Amniotic stem cell (primary cell): ENCODE data around the gene AFTPH.

ENCODE experiments used
- DNase-seq: peaks from one replicate; lab custom pipeline; 2025; lab: John Stamatoyannopoulos, UW

Gene AFTPH

GRCh38 chr2:64523666-64524603 lies at the start of gene AFTPH:
AFTPH (plus strand) TSS chr2:64524328; CDS start chr2:64551475, 27,147 bp downstream.
- DNase-seq: peak; percentile 89

DNA sequence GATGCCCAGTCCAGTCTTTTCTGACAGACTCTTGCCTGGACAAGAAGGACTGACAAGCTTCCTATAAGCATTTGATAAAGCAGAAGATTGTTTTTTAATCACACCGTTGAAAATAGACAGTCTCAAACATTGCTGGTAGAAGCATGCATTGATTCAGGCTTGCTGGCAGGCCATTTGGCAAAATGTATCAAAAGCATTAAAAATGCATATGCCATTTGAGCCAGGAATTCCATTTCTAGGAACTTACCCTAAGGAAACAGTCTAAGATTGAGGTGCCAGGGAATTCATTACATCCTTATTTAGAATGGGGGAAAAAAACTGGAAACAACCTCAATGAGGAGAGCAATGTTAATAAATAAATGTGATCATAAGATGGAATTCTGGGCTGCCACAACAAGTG lies 49.5 kb upstream of the AFTPH start:
- no peak for DNase-seq

DNA sequence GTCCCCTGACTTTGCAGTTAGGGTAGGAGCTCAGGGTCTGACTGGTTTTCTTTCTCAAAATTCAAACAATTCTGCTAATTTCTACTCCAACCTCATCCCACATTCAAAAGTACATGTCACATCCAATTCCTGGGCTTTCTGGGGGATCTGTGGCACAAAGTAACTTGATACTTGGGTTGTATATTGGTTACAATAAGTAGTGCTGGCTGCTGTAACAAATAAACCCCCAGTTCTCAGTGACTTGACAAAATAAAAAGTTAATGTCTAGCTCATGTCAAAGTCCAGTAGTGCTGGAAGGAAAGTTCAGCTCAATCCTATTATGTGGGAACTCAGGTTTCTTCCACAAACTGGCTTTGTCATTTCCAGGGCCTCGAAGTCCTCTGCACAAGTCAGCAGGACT lies 47.1 kb upstream of the AFTPH start:
- DNase-seq: no peak

GRCh38 chr2:64477979-64478378 lies 46.1 kb upstream of the AFTPH start:
- no peak for DNase-seq

GRCh38 chr2:64478502-64479230 lies 45.5 kb upstream of the AFTPH start:
- no peak for DNase-seq

- no peak for DNase-seq
These were observed 44.6 kb upstream of the AFTPH start for GRCh38 chr2:64479259-64480117.

DNA sequence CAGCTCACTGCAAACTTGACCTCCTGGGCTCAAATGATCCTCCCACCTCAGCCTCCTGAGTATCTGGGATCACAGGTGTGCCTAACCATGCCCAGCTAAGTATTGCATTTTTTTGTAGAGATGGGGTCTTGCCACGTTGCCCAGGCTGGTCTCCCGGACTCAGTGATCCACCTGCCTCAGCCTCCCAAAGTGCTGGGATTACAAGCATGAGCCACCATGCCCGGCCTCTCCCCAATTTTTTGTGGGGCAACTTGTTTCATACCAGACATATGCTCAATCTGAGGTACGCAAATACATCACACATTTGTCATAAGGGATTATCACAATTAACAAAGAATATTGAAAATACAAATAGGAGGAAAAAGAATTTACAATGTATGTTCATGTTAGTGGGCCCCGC lies 42.5 kb upstream of the AFTPH start:
- DNase-seq: no peak

DNA sequence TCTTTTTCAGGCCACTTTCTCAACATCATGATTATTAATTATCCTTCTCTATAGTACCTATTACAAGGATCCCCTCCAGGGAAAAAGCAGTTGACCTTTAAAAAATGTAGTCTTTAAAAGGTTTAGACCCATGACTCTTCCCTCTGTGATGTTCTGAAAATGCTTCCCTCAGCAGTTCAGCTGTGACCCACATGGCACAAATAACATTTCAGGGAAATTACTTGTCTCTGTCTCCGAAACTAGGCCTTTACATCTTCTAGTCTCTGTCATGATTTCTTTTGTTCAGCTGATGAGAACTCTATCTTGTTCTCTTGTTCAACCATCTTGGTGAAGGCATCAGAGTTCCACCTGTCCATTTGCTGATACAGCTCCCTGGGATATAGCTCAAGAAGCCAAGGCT lies 41.9 kb upstream of the AFTPH start:
- DNase-seq: no peak

GRCh38 chr2:64482765-64483504 lies 41.2 kb upstream of the AFTPH start:
- DNase-seq: no peak

- DNase-seq: no peak
These were observed 38.8 kb upstream of the AFTPH start for GRCh38 chr2:64485331-64485730.

DNA sequence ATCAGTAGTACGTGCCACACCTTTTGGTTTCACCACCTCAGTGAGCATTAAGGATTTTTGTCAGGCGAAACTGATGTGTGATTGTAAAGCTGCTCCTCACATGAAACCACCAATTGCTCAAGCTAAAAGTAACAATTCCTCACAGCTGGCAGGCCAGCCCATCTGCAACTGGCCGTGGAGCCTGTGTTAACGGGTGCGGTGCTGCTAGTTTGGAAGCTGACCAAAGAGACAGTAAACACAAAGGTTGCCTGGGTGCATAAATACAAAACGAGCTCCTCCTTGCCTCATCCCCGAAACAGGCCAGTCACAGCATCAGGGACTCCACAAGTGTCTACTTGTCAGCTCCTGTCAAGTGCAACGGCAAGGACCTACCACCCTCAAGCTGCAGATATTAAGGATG lies 38.2 kb upstream of the AFTPH start:
- no peak for DNase-seq

GRCh38 chr2:64487256-64488049 lies 36.7 kb upstream of the AFTPH start:
- no peak for DNase-seq

GRCh38 chr2:64488050-64488974 lies 35.8 kb upstream of the AFTPH start:
- DNase-seq: no peak

DNA sequence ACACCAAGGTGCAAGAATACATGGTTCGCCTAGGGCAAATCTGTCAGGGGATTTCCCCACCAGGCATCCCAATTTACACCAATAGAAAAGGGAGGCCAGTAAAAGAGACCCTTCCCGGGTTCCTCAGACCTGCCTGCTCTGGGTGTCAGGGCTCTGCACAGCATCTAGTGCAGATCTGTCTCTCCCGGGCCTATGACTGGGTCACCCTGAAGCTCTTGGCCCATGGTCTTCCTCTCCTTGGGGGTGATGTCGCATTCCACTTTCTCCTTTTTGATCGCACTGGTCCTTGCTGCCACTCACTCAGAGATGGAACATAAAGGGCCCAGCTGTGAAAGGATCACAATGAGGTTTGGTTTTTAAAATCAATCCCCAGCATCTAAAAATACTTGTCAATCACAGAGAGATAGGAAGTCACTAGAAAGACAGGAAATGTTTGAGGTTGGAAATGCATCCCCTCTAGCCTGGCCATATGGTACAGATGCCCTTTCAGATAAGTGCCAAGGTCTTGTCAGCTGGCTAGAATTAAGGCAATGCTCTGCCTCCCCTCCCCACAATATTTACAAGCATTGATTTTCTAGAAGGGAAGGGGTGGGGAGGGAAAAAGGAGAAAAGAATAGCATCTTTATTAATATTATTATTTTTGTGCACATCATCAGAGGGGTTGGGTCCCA lies 34.9 kb upstream of the AFTPH start:
- DNase-seq: no peak

DNA sequence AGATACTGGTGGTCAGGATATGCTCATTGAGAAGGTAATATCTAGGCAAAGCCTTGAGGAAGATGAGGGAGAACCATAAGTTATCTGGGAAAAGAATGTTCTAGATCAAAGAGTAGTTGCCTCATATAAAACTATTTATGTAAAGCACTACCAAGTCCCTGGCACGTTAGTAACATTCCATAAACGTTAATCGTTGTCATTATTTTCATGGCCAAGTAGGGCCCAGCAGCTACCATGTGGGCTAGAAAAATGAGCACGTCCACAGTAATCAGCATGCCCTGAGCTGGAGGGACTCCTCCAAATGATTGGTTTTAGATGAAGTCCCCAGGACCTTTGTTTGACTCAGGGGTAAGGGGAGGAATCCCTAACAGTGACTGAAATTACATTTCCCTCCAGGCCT lies 32.7 kb upstream of the AFTPH start:
- no peak for DNase-seq

GRCh38 chr2:64492272-64492671 lies 31.9 kb upstream of the AFTPH start:
- DNase-seq: no peak

DNA sequence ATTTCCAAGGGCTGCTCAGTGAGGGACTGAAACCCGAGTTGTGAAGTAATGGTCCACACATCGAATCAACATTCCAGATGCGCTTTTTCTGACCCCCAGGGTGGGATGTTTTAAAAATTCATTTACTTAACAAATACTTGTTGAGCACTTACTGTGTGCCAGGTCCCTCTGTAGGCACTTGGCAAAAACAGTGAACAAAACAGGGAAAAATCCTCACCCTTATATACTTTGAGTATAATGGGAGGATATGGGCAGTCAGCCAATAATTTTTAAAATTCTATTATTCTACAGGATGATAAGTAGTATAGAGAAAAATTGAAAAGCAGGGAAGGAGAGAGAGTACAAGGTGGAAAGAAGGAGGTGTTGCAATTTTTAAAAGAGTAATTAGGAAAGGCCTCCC lies 31.3 kb upstream of the AFTPH start:
- DNase-seq: no peak

DNA sequence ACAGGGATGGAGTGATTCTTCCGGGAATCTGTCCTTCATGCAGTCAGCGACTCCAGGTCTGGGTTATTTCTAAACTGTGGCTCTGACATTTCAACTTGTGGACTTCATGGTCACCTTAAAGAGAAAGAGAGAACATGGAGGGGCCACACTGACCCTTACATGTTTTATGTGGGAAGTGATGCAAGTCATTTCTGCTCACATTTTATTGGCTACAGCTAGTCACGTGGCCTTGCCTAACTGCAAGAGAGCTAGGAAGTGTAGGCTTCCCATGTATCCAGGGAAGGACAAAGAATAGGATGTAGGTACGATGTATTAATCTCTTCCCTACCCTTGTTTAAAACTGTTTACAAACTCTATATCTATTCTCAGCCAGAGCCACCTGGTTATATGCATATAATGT lies 30.3 kb upstream of the AFTPH start:
- DNase-seq: no peak

GRCh38 chr2:64498438-64498837 lies 25.7 kb upstream of the AFTPH start:
- no peak for DNase-seq
